ENCODE measurements around the gene PGLYRP2. TPM values are rescaled to one million over a fixed set of nuclear protein-coding genes. Genes with fewer than 3 reads are reported as not detected.
A peak's percentile ranks its signal among the peaks of the same experiment; 100 is the strongest.

PGLYRP2 gene
- total and polyA plus RNA-seq, 2 of the 13 experiments (the other 11 are each of a cell fraction or from before 2014, with no cell fraction given) = 0.04 to 1.0 TPM

DNA sequence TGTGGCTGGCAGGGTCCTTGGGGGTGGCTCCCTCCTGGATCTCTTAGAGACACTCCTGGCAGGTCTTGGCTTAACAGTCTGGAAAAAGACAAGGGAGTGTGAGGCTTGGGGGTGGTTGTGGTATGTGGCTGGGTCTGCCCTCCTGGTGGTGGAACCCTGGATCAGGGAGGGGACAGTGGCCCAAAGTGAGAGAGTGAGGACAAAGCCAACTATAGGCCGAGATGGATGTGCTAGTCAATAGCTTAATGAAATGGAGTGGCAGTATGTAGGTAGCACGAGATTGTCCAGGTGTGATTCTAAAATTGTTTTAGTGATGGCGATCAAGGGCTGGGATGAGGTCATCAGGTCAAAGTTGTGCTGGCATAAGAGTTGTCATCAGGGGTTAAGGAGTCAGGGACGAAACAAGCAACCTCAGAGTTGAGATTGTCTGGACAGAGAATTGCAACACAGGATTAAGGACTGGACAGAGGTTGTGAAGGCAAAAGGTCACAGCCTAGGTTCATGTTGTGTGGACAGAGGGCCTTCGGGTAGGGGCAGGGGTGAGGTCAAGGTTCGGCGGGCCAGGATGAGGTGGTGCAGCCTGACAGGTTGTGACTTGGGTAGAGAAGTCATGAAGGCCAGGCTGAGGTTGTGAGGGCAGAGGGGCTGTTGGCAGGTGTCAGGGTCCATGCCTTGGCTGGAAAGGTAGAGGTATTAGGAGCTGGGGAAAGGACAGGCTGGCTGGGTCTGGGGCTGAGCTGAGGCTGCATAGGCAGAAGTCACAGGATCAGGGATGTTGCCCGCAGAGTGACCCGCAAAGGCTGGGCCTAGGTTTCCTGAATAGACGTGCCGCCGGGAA, 10.4 kb downstream of the PGLYRP2 start (continued):
- no peak for TF ChIP-seq ZFP41 (CRISPR knock-in tag; IDR thresholded peaks at IDR 0.05; ENCODE audit: borderline replicate concordance)
- no peak for TF ChIP-seq MXD3 (CRISPR knock-in tag; IDR thresholded peaks at IDR 0.05)
- TF ChIP-seq NFE2L2 (IDR thresholded peaks at IDR 0.05; ENCODE audit: low read length) = no peak
- no peak for TF ChIP-seq MYC (CRISPR knock-in tag; IDR thresholded peaks at IDR 0.05; ENCODE audit: borderline replicate concordance)
- no peak for TF ChIP-seq TOE1 (CRISPR knock-in tag; IDR thresholded peaks at IDR 0.05)
- no peak for TF ChIP-seq ZEB1 (IDR thresholded peaks at IDR 0.05; ENCODE audit: insufficient replicate concordance, low read depth)
- TF ChIP-seq, protein P1, sequence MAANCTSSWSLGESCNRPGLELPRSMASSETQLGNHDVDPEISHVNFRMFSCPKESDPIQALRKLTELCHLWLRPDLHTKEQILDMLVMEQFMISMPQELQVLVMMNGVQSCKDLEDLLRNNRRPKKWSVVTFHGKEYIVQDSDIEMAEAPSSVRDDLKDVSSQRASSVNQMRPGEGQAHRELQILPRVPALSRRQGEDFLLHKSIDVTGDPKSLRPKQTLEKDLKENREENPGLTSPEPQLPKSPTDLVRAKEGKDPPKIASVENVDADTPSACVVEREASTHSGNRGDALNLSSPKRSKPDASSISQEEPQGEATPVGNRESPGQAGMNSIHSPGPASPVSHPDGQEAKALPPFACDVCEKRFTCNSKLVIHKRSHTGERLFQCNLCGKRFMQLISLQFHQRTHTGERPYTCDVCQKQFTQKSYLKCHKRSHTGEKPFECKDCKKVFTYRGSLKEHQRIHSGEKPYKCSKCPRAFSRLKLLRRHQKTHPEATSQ (CRISPR knock-in tag; IDR thresholded peaks at IDR 0.05; ENCODE audit: borderline replicate concordance) = no peak
- TF ChIP-seq ATF7-NPFF (CRISPR knock-in tag; IDR thresholded peaks at IDR 0.05; ENCODE audit: low read depth) = no peak
- no peak for TF ChIP-seq MNT (IDR thresholded peaks at IDR 0.05)
- TF ChIP-seq SMAD1 (CRISPR knock-in tag; IDR thresholded peaks at IDR 0.05; ENCODE audit: borderline replicate concordance, low read depth) = no peak
- peak; percentile 16; the same call in 1 of the 2 replicates for TF ChIP-seq PATZ1 (CRISPR knock-in tag; IDR thresholded peaks at IDR 0.05)
- no peak for TF ChIP-seq SP4 (CRISPR knock-in tag; IDR thresholded peaks at IDR 0.05)
- no peak for TF ChIP-seq HIVEP1 (CRISPR knock-in tag; IDR thresholded peaks at IDR 0.05)
- no peak for TF ChIP-seq ZFAT (CRISPR knock-in tag; conservative IDR thresholded peaks at IDR 0.05)
- TF ChIP-seq HINFP (CRISPR knock-in tag; IDR thresholded peaks at IDR 0.05; ENCODE audit: low read depth) = no peak
- TF ChIP-seq ZNF83 (CRISPR knock-in tag; IDR thresholded peaks at IDR 0.05; ENCODE audit: borderline replicate concordance) = no peak
- TF ChIP-seq ZNF883 (CRISPR knock-in tag; IDR thresholded peaks at IDR 0.05; ENCODE audit: not compliant biosample characterization) = no peak
- peak; percentile 35; the same call in 1 of the 2 replicates for TF ChIP-seq GFI1 (CRISPR knock-in tag; IDR thresholded peaks at IDR 0.05; ENCODE audit: borderline replicate concordance)
- TF ChIP-seq, protein P2, sequence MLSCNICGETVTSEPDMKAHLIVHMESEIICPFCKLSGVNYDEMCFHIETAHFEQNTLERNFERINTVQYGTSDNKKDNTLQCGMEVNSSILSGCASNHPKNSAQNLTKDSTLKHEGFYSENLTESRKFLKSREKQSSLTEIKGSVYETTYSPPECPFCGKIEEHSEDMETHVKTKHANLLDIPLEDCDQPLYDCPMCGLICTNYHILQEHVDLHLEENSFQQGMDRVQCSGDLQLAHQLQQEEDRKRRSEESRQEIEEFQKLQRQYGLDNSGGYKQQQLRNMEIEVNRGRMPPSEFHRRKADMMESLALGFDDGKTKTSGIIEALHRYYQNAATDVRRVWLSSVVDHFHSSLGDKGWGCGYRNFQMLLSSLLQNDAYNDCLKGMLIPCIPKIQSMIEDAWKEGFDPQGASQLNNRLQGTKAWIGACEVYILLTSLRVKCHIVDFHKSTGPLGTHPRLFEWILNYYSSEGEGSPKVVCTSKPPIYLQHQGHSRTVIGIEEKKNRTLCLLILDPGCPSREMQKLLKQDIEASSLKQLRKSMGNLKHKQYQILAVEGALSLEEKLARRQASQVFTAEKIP (CRISPR knock-in tag; IDR thresholded peaks at IDR 0.05; ENCODE audit: borderline replicate concordance) = no peak
